ENCODE results near the gene PLXDC1. TPM values are rescaled to one million over a fixed set of nuclear protein-coding genes. Genes with fewer than 3 reads are reported as not detected.
"Not testable (repeated sequence)": the region's sequence is repeated elsewhere in the genome, so short reads cannot be mapped to it uniquely, and the experiment has no call there.

The PLXDC1 gene
- total RNA-seq, 2 donors from 2014 or later = 16.0 to 27.2 TPM

GRCh38 chr17:39052423-39052822 lies 99.0 kb downstream of the PLXDC1 start:
- intact Hi-C loops (cut with DNase I); DNase-seq (ENCODE audit: low spot score): not testable (repeated sequence)

DNA sequence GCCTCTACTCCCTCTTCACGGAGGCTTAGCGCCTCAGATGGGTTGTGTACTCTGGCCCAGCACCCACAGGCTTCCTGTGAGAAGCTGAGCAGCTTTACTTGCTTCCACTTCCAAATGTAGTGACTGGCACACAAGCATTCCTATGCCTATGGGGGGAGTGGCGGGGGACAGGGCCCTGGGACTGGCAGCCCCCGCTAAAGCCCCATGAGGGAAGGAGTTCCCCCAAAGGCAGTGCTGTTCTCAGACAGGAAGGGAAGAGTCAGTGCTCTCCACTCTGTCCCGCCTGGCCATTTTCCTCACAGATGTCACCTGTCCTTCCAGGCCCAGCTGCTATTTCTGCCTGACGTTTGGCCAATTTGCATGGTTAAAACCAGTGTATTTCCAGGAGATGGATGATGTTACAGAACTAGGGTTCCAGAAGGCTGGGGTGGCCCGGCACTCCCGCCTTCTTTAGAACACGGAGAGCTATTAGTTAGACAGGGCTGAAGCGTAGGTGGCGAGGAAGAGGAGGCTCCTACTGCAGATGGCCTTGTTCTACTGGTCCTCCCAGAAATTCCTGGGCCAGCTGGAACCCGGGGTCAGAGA lies 100.3 kb downstream of the PLXDC1 start:
- intact Hi-C loops (cut with DNase I) = no loop called here
- DNase-seq (ENCODE audit: low spot score) = no peak

DNA sequence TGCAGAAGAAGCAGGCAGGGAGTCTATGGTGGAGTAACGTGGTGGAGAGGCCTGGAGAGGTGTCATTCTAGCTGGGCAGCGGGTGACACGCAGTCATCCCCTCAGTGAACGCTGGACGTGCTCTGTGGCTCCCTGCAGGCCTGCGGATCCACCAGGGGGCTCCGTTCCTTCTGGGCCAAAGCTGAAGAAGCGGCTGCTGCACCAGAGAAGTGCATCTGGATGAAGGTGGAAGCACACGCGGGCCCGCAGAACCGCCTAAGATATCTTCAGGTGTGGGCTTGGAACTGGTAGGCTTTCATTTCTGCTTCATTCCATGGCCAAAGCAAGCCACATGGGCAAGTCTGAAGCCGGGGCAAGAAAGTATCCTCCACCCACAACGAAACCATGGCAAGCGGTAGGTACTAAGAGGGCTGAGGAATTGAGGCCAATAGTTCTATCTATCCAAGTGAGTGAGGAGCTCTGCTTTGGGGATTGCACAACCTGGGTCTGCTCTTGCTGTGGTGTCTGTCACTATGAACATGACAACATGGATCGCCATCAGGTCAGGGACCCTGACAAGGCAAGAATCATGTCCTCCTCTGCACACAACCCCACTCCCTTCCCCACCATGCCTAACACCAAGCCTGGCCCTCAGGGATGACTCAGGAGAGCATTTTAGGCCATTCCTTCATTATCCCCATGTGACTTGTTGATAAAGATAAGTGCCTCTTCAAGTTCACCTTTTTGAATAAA lies 105.3 kb downstream of the PLXDC1 start:
- no peak for DNase-seq (ENCODE audit: low spot score)
- intact Hi-C loops (cut with DNase I) = no loop called here

DNA sequence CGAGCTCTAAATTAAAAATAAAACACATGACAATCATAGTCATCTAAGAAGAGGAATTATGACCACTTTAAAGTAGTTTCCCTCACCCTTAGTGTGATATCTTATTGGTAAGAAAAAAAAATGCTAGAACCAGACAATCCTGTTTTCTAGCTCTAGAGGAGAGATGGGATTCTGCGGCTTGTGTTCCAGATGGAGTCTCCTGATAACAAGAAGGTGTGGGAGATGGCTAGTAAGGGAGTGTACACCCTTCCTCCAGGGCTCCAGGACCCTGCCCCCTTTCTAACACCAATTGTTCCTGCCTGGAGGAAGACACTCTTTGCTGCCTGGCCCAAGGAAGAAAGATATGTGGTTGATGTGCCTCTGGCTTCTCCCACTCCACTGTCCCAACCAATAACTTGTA lies 115.4 kb downstream of the PLXDC1 start:
- intact Hi-C loops (cut with DNase I) = no loop called here
- no peak for DNase-seq (ENCODE audit: low spot score)

DNA sequence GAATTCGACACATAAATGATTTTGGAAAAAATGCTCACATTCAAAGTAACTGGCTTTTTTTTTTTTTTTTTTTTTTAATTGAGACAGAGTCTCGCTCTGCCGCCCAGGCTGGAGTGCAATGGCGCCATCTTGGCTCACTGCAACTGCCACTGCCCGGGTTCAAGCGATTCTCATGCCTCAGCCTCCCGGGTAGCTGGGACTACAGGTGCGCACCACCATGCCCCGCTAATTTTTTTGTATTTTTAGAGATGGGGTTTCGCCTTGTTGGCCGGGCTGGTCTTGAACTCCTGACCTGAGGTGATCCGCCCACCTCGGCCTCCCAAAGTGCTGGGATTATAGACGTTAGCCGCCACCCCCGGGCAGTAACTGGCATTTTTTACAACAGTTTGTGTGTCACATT lies 115.9 kb downstream of the PLXDC1 start:
- intact Hi-C loops (cut with DNase I); DNase-seq (ENCODE audit: low spot score): not testable (repeated sequence)

DNA sequence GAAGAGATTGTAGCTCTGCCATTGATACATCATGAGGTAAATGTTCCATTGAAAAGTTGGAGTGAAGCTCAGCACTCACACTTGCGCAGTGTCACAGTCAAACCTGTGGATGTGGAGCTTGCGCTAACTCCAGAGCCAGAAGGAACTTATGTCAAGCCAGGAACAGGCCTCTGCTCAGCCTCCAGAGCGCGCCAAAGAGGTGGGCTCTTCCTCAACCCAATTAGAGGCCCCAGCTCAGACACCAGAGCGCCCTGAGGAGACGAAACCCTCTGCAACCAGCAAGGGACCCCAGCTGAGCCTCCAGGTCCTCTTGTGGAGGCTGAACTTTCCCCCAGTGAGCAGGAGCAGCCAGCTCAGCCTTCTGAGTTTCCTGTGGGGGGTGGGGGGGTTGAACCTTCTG lies 122.7 kb downstream of the PLXDC1 start:
- no peak for DNase-seq (ENCODE audit: low spot score)
- intact Hi-C loops (cut with DNase I) = no loop called here

DNA sequence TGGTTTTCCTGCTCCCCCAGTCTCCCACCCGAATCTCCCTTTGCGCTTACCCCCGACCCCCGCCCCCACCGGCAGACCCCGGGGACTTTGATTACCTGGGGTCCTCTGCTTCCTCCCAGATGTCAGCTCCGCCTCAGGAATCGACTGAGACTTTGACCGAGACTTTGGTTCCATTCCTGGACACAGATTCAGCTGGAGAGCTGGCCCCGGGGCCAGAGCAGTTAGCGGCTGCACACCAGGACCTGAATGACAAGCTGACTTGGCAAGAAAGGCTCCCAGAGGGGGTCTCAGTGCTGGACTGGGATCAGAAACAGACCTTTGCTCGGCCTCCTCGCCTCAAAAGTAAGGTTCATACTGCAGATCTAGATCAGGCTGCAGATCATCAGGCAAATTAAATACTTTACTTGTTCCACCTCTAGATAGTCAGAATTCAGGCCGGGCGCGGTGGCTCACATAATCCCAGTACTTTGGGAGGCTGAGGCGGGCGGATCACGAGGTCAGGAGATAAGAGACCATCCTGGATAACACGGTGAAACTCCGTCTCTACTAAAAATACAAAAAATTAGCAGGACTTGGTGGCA lies 123.9 kb downstream of the PLXDC1 start:
- DNase-seq (ENCODE audit: low spot score) = no peak
- intact Hi-C loops (cut with DNase I) = no loop called here

GRCh38 chr17:39026980-39027451 lies 124.4 kb downstream of the PLXDC1 start:
- intact Hi-C loops (cut with DNase I) = no loop called here
- DNase-seq (ENCODE audit: low spot score) = peak; percentile 90

GRCh38 chr17:39026346-39026745 lies 125.1 kb downstream of the PLXDC1 start:
- DNase-seq (ENCODE audit: low spot score); intact Hi-C loops (cut with DNase I): not testable (repeated sequence)

DNA sequence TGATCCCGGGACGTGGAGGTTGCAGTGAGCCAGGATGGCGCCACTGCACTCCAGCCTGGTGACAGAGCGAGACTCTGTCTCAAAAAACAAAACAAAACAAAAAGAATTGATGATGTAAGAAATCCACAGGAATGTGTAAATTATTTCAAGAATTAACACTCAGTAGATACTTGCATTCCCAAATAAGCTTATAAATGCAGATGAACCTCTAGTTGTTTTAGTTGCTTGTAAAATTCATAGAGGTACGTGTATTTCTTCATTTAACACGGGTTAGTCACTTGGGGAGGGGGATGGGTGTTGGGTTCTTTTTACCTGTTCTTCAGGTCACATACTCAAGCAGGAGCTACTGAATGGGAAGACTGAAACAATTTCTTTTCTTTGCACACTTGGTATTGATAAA lies 128.5 kb downstream of the PLXDC1 start:
- intact Hi-C loops (cut with DNase I) = no loop called here
- DNase-seq (ENCODE audit: low spot score) = no peak

- intact Hi-C loops (cut with DNase I); DNase-seq (ENCODE audit: low spot score): not testable (repeated sequence)
Measured at GRCh38 chr17:39020037-39020436, 131.4 kb downstream of the PLXDC1 start.

- DNase-seq (ENCODE audit: low spot score) = peak; percentile 40
- intact Hi-C loops (cut with DNase I) = no loop called here
Measured at GRCh38 chr17:39018267-39019134, 132.9 kb downstream of the PLXDC1 start.

DNA sequence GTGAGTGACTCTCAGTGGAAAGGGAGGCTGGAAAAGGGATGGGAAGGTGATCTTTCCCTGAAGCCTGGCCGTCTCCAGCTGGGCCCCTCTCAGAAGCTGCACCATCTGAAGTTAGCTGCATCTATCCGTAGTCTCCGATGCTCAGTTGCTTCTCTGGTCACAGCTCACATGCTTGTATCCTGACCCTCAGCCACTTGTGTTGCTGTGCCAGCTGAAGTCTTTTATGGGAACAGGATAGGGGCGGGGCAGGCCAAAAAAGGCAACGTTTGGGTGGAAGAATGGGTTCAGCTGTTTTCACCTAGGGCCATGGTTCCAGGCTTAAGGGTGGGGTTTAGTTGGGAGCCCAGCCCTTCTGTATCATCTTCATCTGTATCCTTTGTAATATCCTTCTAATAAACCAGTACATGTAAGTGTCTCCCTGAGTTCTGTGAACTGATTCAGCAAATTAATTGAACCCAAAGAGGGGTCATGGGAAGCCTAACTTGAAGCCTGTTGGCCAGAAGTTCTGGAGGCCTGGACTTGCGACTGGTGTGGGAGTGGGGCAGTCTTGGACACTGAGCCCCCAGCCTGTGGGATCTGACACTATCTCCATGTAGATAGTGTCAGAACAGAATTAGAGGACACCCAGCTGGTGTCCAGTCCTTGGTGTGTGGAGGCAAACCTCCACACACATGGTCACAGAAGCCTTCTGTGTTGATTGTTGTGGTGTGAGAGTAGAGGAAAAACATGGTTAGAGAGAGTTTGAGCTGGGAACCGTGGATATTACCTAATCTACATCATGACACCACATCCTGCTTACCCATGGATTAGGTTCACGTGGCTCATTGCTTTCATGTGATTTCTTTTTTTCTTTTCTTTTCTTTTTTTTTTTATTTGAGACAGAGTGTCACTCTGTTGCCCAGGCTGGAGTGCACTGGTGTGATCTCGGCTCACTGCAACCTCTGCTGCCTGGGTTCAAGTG lies 135.0 kb downstream of the PLXDC1 start:
- peak; percentile 47 for DNase-seq (ENCODE audit: low spot score)
- intact Hi-C loops (cut with DNase I) = no loop called here

DNA sequence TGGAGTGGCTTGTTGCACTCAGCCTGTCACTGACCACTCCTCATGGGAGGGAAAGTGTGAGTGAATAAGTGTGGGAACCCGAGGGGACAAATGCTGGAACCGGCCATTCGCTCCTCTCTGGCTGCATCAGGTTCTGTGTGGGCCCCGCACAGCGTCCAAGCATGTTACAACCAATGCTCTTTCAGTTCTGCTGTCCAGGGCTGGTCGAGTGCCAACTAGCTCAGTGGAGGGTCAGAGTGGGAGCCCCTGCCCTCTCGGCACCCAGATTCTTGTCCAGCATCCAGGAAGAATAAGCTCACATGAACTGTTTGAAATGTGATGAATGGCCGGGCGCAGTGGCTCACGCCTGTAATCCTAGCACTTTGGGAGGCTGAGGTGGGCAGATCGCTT lies 135.9 kb downstream of the PLXDC1 start:
- DNase-seq (ENCODE audit: low spot score) = peak; percentile 65
- intact Hi-C loops (cut with DNase I) = no loop called here

DNA sequence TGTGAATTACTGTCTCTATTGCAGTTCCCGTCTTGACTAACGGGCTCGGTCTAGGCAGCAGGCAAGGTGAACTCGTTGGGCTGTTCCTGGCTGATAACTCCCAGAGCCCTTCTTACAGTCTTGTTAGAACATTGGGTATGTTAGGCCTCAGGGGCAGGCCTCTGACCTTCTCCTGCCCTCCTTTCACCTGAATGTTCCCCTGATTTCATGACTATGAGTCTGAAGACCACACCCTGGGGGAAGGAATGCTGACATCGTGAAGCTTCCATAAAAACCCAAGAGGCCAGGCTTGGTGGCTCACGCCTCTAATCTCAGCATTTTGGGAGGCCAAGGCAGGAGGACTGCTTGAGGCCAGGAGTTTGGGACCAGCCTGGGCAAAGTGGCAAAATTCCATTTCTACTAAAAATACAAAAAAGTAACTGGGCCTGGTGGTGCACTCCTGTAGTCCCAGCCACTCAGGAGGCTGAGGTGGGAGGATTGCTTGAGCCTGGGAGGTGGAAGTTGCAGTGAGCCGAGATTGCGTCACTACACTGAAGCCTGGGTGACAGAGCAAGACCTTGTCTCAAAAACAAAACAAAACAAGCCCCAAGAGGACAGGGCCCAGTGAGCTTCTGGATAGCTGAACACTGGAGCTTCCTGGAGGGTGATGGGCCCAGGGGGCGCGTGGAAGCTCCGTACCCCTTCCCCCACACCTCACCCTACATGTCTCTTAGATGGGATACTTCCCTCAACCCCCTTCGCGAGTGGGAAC lies 136.5 kb downstream of the PLXDC1 start:
- intact Hi-C loops (cut with DNase I) = no loop called here
- peak; percentile 57 for DNase-seq (ENCODE audit: low spot score)

DNA sequence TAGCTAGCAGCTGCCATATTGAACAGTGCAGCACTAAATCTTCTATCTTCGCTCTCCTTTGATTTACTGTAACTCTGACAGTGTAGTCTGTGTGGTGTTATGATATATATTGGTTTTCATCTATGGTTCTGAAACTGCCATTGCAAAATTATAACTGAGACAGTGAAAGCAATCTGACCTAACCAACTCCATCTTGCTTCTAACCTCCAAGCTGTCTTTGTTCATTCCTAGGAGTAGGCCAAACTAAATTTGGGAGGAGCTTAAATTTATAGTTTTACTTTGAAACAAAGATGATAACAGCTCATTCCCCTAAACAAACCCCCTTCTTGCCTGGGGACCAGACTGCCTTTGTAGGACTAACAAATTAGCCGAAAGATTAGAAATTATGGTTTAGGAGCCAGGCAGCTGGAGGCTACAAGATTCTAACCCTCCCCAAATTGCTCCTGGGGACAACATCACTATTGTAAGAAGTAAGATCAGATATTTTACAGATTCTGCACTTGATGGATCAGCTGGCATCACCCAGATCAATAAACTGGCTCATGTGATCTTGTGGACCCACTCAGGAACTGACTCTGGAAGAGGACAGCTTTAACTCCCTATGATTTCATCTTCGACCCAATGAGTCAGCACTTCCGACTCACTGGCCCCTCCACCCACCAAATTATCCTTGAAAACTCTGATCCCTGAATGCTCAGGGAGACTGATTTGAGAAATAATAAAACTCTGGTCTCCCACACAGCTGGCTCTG lies 137.2 kb downstream of the PLXDC1 start:
- DNase-seq (ENCODE audit: low spot score) = peak; percentile 45
- intact Hi-C loops (cut with DNase I) = no loop called here

All from posterior vena cava (tissue), 2 donors.